Tibial nerve (tissue), 4 donors: ENCODE results near the gene LCN12.

Experiments
- EP300 ChIP-seq, 2 donors: sonication (generic); formaldehyde crosslinking; IDR thresholded peaks; one replicate each; pipeline ENCODE4 v1.6.1; 2017; ENCODE audit warnings: antibody characterized with exemption in 2 of 2, mild to moderate bottlenecking in 1 of 2
- POLR2A ChIP-seq, 2 donors: fragments of 450-650 bp; IDR thresholded peaks; one replicate each; pipeline ENCODE4 v1.6.1; 2017; ENCODE audit warnings: antibody characterized with exemption in 2 of 2, mild to moderate bottlenecking in 2 of 2, moderate library complexity in 2 of 2
- TF ChIP-seq, protein P1 (sequence below), 5 experiments: fragments of 200-600 bp in 3 of 5; fragments of 450-650 bp in 2 of 5; sonication (generic) in 3 of 5; IDR thresholded peaks; one replicate each; pipeline ENCODE4 v1.5.1; 2016 to 2019; ENCODE audit warnings: antibody characterized with exemption in 5 of 5, mild to moderate bottlenecking in 3 of 5, moderate library complexity in 2 of 5

DNA sequence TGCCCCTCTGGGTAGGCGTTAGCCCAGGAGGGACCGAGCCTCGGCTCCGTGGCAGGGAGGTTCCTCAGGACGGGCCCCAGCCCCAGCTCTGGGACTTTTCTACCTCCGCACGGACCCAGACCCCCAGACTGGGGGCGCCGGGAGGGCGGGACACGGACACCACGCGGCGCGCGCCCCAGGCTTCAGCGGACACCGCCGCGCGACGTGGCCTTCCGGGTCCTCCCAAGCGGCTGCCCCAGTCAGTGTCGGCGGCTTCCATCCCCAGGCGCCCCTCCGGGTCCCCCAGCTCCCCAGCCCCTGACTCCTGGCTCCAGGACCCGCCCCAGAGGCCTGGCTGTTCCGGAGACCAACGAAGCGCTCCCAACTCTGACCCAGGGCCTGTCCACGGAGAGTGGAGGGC lies 33.8 kb downstream of the LCN12 start:
- TF ChIP-seq, protein P1, sequence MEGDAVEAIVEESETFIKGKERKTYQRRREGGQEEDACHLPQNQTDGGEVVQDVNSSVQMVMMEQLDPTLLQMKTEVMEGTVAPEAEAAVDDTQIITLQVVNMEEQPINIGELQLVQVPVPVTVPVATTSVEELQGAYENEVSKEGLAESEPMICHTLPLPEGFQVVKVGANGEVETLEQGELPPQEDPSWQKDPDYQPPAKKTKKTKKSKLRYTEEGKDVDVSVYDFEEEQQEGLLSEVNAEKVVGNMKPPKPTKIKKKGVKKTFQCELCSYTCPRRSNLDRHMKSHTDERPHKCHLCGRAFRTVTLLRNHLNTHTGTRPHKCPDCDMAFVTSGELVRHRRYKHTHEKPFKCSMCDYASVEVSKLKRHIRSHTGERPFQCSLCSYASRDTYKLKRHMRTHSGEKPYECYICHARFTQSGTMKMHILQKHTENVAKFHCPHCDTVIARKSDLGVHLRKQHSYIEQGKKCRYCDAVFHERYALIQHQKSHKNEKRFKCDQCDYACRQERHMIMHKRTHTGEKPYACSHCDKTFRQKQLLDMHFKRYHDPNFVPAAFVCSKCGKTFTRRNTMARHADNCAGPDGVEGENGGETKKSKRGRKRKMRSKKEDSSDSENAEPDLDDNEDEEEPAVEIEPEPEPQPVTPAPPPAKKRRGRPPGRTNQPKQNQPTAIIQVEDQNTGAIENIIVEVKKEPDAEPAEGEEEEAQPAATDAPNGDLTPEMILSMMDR (IDR thresholded peaks at IDR 0.05) = no peak
- no peak for TF ChIP-seq POLR2A (IDR thresholded peaks at IDR 0.05)
- TF ChIP-seq EP300 (IDR thresholded peaks at IDR 0.05) = no peak
